HG03025 (cell line): ENCODE data around the gene PAK3.

Experiments
- ATAC-seq: cut with Tn5 transposase; IDR thresholded peaks from one replicate; pipeline ENCODE4 v1.9.1; 2021; ENCODE audit warnings: mild to moderate bottlenecking, moderate library complexity; ENCODE audit not compliant: unreplicated experiment, low FRiP score

PAK3 gene

GRCh38 chrX:111129921-111130320, 33.9 kb downstream of the PAK3 start:
- no peak for ATAC-seq

DNA sequence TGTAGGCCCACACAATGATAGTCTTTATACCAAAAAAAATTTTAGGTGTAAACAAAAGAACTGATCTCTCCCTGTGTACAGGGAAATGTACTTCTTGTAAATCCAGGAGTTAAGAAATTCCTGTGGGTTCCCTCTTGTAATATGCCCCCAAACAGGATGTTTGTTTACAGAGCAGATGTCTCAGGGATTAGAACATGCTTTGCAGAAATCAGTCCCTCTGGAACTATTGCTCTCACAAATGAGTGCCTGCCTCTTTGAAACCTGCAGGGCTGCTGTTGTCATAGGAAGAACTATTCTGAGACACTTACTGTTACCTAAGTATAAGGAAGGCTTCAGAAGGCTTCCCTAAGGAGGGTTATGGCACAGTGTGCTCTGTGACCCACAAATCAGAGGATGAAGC, 35.6 kb downstream of the PAK3 start:
- ATAC-seq: no peak

DNA sequence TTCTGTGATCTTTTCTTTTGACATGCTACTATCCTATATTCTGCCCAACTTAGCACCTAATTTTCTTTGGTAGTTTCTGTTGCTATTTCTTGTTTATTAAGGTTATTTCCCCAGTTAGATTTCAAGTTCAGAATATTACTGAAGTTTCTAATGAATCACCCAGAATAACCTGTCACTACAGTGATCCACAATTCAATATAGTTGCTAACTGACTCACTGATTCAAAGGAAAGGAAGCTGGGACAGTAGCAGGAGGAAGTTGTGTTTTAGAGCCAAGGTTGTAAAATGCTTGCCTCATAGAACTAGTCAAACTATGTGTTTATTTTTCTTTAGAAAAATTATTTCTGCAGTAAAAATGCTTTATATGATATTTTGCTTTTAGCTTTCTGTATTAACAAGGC, 37.4 kb downstream of the PAK3 start:
- ATAC-seq: no peak

DNA sequence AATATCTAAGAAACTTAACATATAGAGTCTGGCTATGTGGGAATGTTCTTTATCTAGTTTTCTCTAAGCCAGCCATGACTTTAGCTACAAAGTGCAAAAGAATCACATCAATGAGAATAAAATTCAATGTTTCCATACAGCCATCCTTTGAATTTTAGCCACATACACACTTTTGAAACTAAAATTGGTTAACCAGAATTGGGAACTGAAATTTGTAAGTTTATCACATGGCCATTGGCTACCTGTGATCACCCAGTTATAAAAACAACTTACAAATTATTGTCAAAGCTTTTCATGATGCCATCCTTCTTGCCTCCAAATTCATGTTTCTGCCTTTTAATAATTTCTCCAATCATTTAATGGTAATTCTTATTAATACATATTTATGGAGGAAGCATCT, 49.9 kb downstream of the PAK3 start:
- no peak for ATAC-seq

- no peak for ATAC-seq
These were observed 55.8 kb downstream of the PAK3 start for GRCh38 chrX:111151764-111152163.

- no peak for ATAC-seq
These were observed 63.2 kb downstream of the PAK3 start for GRCh38 chrX:111159232-111159631.

- no peak for ATAC-seq
These were observed 68.7 kb downstream of the PAK3 start for GRCh38 chrX:111164728-111165127.

- ATAC-seq: no peak
These were observed 69.9 kb downstream of the PAK3 start for GRCh38 chrX:111165902-111166301.

GRCh38 chrX:111167334-111167733, 71.3 kb downstream of the PAK3 start:
- no peak for ATAC-seq

GRCh38 chrX:111168314-111168713, 72.3 kb downstream of the PAK3 start:
- no peak for ATAC-seq

GRCh38 chrX:111169141-111169540, 73.2 kb downstream of the PAK3 start:
- no peak for ATAC-seq

DNA sequence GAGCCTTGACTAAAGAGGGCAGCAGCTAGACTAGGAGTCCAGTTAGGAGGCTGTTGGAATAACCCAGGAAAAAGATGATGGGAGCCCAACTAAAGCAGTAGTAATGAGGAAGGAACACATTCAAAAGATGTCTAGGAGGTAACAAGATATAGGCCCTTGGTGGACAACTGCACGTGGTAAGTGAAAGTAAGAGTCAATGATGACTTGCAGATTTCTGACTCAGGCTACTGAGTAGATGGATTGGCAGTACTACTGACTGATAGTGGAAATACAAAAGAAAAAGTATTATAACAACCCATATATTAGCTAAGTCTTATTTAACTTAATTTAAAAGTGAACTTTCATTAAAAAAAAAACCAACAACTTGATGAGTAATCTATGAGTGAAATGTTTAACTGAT, 74.0 kb downstream of the PAK3 start:
- ATAC-seq: no peak

- ATAC-seq: no peak
These were observed 84.8 kb downstream of the PAK3 start for GRCh38 chrX:111180750-111181240.

DNA sequence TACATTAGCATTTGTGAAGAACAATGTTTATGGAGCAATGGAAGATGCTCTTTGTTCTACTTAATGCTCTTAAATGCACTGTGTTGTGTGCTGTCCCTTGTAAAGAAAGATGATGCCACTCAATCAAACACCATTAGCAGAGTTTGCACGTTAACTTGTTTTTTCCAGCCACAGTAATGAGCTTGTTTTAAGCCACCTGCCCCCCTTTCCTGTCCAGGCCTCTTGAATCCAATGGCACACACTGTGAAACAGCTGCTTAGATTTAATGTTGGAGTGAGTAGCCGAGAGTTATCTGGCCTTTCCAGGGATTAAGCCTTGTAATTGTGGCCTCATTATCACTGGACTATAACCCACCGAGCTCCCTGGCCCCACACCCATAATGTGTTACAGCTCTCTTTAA, 86.0 kb downstream of the PAK3 start:
- ATAC-seq: no peak

GRCh38 chrX:111182997-111183396, 87.0 kb downstream of the PAK3 start:
- no peak for ATAC-seq

GRCh38 chrX:111191598-111191997, 95.6 kb downstream of the PAK3 start:
- no peak for ATAC-seq

GRCh38 chrX:111199505-111199904, 103.5 kb downstream of the PAK3 start:
- ATAC-seq: no peak

- no peak for ATAC-seq
These were observed 104.3 kb downstream of the PAK3 start for GRCh38 chrX:111200327-111200726.

DNA sequence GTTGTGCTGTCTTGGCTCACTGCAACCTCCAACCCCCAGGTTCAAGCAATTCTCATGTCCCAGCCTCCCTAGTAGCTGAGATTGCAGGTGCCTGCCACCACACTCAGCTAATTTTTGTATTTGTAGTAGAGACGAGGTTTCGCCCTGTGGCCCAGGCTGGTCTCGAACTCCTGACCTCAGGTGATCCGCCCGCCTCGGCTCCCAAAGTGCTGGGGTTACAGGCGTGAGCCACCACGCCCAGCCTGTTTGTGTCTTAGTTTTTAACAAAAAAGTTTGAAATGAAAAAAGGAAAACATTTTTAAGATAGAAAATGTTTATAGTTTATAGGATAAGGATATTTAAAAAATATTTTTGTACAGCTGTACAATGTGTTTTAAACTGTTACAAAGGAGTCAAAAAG, 111.9 kb downstream of the PAK3 start:
- no peak for ATAC-seq

- no peak for ATAC-seq
These were observed 120.4 kb downstream of the PAK3 start for GRCh38 chrX:111216293-111216801.

DNA sequence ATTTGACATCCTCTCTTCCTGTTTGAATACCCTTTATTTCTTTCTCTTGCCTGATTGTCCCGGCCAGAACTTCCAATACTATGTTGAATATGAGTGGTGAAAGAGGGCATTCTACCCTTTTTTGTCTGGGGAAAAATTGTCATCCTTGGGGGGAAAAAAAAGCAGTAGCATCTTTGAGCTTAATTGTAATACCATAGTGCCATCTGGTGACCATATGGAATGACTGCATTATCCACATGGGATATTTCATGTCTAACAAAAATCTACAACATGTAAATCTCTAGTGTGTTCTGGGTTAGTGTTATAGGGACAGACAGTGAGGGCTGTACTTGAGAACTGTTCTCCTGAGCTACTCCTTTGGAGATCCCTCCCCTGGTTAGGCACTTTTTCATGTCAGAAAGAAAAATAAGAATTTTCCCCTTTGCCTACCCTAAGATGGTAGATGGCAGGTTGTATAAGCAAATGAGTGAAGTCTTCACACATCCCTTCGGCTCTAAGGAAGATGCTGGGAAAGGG, 148.3 kb downstream of the PAK3 start:
- ATAC-seq: no peak

DNA sequence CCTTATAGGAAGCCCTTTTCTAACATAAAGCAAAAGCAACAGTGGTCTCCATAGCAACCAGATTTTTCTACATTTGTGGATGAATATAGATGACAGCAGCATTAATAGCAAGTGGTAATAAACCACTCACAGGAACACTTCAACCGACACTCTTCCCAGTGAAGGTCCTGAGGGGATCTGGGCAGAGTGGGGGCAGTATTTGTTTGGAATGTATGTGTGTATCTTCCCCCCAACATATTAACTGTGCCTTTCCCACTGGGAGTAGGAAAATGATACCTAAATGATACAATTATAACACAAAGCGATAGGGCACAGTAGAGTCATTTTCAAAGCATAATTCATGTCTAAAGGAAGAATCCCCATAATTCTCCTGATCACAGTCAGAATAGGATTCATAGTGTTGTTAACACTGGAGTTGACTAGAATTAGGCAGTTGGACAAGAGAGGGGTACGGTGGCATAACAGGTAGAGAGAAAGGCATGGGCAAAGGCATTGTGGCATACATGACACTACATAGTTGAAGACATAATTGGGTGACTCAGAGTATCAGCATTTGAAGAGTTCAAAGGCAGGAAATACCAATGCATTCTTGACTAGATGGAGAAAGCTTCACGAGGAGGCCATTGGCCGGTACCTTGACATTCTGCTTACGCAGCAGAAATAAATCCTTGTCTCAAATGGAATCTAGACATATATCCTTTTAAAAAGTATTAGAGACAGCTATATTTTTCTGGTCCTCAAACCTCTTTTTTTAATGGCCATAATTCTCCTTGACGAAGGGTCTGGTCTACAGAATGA, 159.1 kb downstream of the PAK3 start:
- no peak for ATAC-seq
